GM19452 (cell line): ENCODE results near the gene SNPH.

Experiments used
- ATAC-seq: cut with Tn5 transposase; IDR thresholded peaks from one replicate; pipeline ENCODE4 v1.9.1; 2021; ENCODE audit not compliant: unreplicated experiment

SNPH gene

GRCh38 chr20:1323256-1323655 is 57.2 kb downstream of the SNPH start:
- no peak for ATAC-seq

DNA sequence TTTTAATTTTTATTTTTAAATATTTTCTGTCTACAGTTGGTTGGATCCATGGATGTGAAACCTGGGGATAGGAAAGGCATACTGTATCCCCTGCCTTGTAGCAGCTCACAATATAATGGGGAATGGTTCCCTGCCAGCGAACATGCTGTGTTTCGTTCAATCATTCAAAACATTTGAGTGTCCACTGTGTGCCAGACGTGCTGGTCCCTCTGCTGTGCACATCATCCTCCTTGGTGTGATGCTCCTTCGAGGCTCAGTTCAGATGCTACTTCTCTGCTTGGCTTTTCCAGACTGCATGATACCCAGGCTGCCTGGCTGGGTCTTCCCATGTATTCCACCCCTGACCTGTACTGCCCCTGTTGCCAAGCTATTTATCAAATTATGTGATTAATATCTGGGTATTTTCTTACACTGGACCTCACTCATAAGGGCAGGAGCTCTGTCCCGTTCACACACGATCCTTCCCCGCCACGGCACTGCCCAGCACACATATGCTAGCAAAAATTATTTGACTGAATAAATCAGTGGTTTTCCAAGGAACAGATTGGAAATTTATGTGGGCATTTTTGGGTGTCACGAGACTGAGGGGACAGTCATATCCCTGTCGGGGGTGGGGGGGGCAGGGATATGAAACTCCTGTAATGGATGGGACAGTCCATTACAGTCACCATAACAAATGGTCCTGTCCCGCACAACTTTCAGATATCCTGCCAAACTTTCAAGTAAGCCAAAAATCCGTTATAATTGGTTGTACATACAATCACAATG is 57.9 kb downstream of the SNPH start:
- ATAC-seq: no peak

- ATAC-seq: no peak
Measured at GRCh38 chr20:1324598-1325172, 58.6 kb downstream of the SNPH start.

DNA sequence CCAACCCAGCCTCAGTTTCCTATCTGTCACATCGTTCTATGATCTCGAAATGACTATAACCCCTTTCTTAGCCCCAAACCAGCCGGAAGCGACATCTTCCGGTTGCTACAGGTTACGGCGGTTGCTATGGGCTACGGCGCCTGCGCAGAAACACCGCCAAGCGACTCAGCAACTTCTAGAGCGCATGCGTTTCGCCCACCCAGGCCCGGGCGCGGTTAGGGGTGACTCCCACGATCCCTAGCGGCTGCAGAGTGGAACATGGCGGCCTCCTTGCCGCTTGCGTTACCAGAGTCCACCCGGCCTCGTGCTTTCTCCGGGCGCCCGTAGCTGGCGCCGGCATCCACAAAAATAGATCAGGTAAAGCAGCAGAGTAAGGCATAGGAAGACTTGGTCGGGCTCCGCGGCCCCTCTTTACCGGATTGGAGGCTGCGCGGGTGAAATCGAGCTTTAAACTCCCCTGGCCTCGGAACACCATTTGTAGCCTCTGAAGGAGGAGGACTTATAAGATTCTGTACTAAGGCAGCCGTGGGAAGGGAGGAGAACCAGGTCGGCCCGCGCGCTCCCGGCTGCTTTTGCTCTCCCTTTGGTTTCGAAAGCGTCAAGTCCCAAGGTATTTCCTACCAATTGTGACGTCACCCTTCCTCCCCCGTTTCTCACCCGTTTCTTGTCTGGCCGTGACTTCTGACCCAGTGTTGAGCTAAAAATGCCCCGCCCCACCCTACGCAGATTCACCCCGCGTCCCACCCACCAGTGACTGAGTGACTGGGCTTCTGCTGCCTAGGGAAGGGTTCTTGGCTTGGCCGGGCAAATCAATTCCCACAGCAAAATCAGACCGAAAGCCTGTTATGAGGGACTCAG is 59.3 kb downstream of the SNPH start:
- ATAC-seq: peak; percentile 85

DNA sequence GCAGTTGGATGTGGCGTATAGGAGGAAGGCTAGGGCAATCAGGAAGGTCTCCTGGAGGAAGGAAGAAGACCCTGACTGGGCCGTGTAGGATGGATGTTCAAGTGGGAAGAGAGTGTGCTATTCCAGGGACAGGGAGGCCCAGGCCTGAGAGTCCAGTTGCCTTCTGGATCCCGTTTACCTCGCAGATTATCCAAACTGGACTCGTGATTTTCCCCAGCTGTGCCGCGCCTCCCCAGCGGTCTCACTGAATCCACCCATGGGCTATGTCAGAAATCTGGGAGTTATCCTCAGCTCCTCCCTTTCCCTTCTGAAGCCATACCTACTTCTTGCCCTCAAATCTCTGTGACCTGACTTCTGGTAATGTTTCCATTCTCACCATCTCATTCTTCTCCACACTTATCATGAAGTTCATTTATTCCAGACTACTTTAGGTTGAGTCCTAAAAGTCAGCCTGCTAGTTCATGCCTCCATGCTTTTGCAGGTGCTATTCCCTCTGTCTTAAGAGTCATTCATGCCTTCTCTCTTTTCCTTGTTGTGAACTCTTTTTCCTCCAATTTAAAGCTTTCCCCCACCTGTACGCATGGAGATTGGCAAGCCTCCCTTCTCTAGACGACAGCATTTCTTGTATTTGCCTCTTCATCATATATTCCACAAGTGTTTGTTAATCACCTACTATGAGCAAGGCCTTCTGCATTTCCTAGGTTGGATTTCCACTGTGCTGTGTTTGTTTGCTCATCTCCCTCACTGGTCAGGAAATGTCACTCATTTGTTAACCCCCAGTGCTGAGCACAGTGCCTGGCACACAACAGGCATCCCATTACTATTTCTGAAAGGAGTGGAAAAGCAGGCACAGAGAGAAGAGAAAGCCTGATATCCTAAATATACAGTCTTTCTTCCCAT is 60.2 kb downstream of the SNPH start:
- ATAC-seq: no peak

DNA sequence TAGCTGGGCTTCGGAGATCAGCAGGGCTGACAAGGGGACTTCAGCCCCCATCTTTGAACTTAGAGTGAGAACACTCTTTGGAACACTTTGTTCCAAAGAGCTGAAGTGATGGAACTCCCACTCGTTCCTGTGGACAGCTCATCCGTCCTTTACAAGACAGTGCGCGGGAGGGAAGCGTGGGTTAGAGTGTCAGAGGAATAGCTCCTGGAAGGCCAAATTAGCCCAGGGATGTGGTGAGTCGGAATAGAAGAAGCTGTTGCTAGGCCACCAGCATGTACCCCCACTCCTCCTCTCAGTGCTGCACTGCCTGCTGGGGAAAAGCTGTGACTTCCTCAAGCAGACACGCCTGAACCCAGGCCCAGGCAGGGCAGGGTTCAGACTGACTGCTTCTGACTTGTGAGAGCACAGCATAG is 61.2 kb downstream of the SNPH start:
- no peak for ATAC-seq

DNA sequence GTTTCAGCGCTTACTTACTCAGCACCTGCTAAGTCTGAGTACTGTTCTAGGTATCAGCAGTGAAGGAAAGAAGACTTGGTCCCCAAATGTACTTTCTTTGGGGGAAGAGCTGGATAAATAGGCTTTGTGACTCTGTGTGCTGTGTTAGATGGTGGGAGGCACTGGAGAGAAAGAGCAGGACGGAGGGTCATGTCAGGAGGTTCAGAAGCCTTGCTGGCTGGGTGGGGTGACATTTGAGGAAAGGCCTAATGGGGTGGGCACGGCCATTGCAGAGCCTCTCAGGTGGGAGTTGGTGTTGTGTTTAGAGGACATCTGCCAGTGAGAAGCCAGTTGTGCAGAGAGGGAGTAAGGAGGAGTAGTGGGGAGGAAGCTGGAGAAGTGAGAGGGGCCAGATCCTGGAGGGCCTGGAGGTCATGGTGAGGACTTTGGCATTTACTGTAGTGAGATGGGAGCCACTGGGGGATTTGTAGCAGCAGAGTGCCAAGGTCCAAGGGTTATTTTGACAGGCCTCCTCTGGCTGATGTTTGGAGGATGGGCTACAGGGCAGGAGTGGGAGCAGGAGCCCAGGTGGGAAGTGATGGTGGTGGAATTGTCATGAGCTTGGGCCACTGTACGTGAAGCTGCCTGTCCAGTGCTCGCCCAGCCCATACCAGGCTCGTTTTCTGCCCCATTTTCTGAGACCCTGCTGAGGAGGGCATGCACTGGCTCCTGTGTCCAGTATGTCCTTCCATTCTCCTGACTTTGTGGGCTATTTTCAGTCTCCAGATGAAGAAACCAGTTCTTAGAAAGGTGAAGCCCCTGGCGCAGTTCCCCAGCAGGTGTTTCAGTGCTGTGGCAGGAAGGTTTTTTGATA is 62.0 kb downstream of the SNPH start:
- no peak for ATAC-seq

- ATAC-seq: no peak
Measured at GRCh38 chr20:1328680-1329330, 62.7 kb downstream of the SNPH start, which contains the start of gene SDCBP2. Gene SDCBP2, minus strand, starts transcription at chr20:1329139. Its CDS starts 8,723 bp downstream, at chr20:1320416.

DNA sequence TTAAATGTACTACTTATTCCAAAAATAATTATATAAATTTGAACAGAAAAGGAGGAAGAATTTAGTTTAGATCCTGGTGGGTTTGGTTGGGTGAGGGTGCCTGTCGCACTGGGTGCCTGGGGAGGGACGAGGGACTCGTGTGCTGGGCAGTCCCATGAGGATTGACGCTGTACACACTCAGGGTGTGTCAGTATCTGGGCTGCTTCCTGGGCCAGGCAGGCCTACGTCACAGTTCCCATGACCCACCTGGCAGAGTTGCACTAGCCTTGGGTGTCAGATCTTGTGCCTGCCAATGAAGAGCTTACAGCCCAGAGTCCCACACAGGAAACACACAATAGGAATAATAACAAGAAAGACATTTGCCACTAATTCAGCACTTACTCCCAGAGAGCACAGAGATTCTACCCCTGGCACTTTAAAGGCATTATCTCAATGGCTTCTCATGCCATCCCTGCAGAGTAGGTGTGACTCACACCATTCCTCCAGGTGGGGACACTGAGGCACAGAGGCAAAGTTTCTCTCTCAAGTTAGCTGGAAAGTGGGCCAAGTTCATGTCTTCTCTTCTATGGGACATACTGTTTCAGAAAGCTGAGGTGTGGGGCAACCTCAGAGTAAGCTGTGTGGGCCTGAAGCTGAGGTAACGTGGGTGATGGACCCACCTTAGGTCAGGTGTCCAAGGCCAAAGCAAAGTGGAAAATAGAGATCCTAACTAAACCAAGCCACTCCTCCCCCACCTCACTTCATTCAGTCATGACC is 64.2 kb downstream of the SNPH start:
- ATAC-seq: no peak

DNA sequence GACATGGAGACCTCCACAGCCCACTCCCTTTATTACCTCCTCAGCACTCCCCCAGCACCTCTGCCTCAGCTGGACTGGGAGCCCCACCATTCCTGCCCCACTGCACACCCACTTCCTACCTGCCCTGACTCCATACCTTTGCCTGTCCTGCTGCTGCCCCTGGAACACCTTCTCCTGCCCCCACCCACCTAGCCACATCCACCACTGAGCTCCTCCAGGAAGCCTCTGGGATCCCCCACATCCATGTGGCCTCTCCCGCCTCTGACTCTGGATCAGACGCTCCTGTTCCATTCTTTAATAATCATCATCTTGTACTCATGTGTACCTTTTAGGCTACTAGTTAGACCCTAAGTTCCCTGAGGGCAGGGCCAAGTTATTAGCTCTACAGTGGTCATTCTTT is 65.0 kb downstream of the SNPH start:
- no peak for ATAC-seq

- ATAC-seq: no peak
Measured at GRCh38 chr20:1331801-1332453, 65.8 kb downstream of the SNPH start.

DNA sequence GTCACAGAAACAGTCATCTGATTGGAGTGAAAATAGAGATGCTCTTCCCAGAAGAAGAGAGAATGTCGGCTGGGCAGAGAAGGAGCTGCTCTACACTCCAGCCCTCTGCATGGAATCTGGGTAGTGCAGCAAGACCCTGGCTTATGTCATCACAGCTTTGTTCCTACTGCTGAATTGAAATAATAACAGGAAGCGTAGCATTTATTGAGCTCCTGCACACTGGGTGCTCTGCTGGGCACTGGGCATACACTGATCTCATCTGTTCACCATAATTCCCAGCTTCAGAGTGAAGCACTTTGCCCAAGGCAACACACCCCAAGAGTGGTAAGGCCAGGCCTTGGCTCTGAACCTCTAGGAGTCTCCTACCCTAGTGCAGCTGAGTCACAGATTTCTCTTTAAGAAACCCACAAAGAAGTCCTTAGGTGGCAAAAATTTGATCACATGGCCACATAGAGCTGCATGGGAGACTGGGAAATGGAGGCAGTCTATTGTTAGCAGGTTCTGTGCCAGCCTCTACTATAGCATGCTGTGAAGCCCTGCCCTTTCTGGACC is 66.7 kb downstream of the SNPH start:
- ATAC-seq: no peak

- no peak for ATAC-seq
Measured at GRCh38 chr20:1333462-1334369, 67.6 kb downstream of the SNPH start.

- no peak for ATAC-seq
Measured at GRCh38 chr20:1334370-1334731, 68.3 kb downstream of the SNPH start.

DNA sequence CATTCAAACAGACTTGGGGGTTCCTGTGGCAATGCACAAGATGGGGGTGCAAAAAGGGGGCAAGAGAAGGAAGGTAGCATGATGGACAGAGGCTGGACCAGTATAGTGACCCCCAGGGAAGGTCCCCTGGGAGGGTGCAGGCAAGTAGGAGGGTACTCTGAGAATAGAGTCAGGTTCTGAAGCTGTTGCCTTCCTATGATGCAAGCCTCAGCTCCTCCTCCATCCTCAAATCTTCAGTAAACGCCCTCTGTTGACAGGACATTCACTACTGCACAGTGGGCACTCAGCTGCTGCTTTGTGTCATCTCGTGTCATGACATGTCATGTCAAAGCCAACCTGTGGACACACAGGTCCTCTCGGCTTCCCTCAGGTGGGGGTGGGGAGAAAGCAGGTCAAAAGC is 68.7 kb downstream of the SNPH start:
- no peak for ATAC-seq

DNA sequence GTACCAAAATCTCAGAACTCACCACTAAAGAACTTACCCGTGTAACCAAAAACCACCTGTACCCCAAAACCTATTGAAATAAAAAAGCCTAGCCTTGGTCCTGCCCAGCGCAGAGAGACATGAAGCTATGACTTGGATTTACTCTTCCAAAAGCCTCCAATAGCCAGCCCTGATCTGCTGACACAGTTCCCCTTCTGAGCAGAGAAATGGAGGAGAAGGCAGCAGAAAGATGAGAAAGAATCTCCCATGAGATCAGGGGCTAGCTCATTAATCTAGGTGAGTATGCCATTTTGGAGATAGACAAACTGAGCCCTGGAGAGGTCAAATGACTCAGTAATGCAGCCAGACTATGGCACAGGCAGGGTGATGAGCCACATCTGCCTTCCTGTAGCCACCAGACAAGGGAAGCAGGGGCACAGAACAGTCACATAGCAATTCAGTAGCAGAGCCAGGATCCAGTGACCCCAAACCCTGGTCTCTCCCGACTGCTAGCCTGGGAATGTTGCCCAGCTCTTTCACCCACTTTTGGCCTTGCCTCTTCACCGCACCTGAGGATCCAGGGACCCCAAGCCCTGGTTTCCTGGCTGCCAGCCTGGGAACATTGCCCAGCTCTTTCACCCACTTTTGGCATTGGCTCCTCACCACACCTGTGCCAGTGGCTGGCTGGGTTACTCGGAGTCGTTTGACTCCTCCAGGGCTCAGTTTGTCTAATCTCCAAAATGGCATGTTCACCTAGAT is 70.0 kb downstream of the SNPH start:
- no peak for ATAC-seq
